Stomach smooth muscle (tissue), 2 donors: ENCODE results near the gene MCCC1.
"Not testable (repeated sequence)": the region's sequence is repeated elsewhere in the genome, so short reads cannot be mapped to it uniquely, and the experiment has no call there.

Experiments
- H3K27ac ChIP-seq: one replicate; pipeline ENCODE4 v1.7.0; 2013; ENCODE audit warnings: mild to moderate bottlenecking, low read length, inconsistent platforms
- H3K27me3 ChIP-seq, 2 donors: one replicate each; pipeline ENCODE4 v1.7.0; 2013; ENCODE audit warnings: low read length in 2 of 2; ENCODE audit not compliant: insufficient read depth in 2 of 2, control insufficient read depth in 1 of 2
- H3K36me3 ChIP-seq, 2 donors: one replicate each; pipeline ENCODE4 v1.7.0; 2013; ENCODE audit warnings: low read length in 2 of 2; ENCODE audit not compliant: control insufficient read depth in 2 of 2, insufficient read depth in 2 of 2
- H3K4me1 ChIP-seq: one replicate; pipeline ENCODE4 v1.7.0; 2013; ENCODE audit warnings: low read length; ENCODE audit not compliant: control insufficient read depth, insufficient read depth
- H3K4me3 ChIP-seq, 2 donors: one replicate each; pipeline ENCODE4 v1.7.0; 2013; ENCODE audit warnings: low read length in 2 of 2
- H3K9ac ChIP-seq, 2 donors: one replicate each; pipeline ENCODE4 v1.7.0; 2013; ENCODE audit warnings: low read length in 2 of 2, mild to moderate bottlenecking in 1 of 2
- H3K9me3 ChIP-seq, 2 donors: one replicate each; pipeline ENCODE4 v1.7.0; 2013; ENCODE audit warnings: low read length in 2 of 2; ENCODE audit not compliant: control insufficient read depth in 2 of 2
- donor health status: healthy.
- donor health status: Pancreatic carcinoma.

Gene MCCC1

GRCh38 chr3:183022936-183023516 is 76.3 kb downstream of the MCCC1 start:
- no peaks in the 10 kb centered on the region for H3K27me3 ChIP-seq
- no peak overlapping the region for H3K27ac ChIP-seq
- H3K9me3 ChIP-seq, result no peaks in the 10 kb centered on the region
- H3K4me3 ChIP-seq, result no peak overlapping the region
- no peak overlapping the region for H3K9ac ChIP-seq
- H3K36me3 ChIP-seq, result peaks cover 22 to 26% of the 10 kb centered on the region in 2 donors
- H3K4me1 ChIP-seq, result no peaks in the 10 kb centered on the region

DNA sequence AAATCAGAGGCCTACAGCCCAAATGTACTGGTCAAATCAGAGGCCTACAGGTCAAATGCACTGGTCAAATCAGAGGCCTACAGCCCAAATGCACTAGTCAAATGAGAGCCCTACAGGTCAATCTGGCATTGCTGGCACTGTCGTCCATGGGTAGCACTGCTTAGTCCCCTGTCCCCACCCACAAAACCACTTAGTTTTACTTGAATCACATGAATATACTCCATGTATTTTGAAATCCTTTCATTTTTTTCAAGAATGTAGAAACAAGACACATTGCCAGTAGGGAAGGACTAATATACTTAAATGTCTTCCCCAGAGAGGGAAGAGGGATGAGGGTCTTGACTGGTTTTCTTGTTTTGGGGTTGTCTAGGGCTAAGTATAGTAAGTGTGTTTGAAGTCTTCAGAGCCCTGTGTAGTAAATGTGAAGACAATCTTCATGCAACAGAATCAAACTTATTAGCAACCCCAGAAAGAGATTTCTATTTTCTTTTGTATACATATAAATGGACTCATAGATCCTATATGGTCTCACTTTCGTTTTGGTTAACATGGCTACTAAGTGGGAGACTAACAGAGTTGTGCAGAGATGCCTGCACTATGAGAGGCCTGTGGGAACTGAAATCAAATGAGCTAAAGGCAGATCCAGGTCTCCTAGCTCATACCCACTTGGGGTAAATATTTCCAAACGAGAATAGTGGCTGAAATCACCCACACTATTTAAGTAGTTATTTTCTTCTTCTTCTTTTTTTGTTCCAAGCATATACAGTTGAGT is 80.7 kb downstream of the MCCC1 start:
- Histone ChIP-seq H3K9ac (no peak overlapping the region), H3K27ac (no peak overlapping the region), H3K27me3 (no peaks in the 10 kb centered on the region), H3K36me3 (peaks cover 26 to 29% of the 10 kb centered on the region in 2 donors), H3K4me3 (no peak overlapping the region), H3K9me3 (no peaks in the 10 kb centered on the region), H3K4me1 (no peaks in the 10 kb centered on the region)

GRCh38 chr3:183015185-183015584 is 84.1 kb downstream of the MCCC1 start:
- peaks cover 14% of the 10 kb centered on the region in 2 donors for H3K36me3 ChIP-seq
- no peaks in the 10 kb centered on the region for H3K27me3 ChIP-seq
- H3K9ac ChIP-seq, result no peak overlapping the region
- no peaks in the 10 kb centered on the region for H3K9me3 ChIP-seq
- H3K27ac ChIP-seq, result no peak overlapping the region
- H3K4me3 ChIP-seq, result no peak overlapping the region
- no peaks in the 10 kb centered on the region for H3K4me1 ChIP-seq

- Histone ChIP-seq H3K4me3 (no peak overlapping the region), H3K36me3 (peaks cover 9 to 10% of the 10 kb centered on the region in 2 donors), H3K27ac (no peak overlapping the region), H3K9me3 (no peaks in the 10 kb centered on the region), H3K9ac (no peak overlapping the region), H3K4me1 (no peaks in the 10 kb centered on the region), H3K27me3 (no peaks in the 10 kb centered on the region)
Measured at GRCh38 chr3:183013856-183014255, 85.4 kb downstream of the MCCC1 start.

GRCh38 chr3:183013074-183013473 is 86.2 kb downstream of the MCCC1 start:
- H3K4me3 ChIP-seq, result no peak overlapping the region
- peaks cover 6 to 7% of the 10 kb centered on the region in 2 donors for H3K36me3 ChIP-seq
- no peaks in the 10 kb centered on the region for H3K27me3 ChIP-seq
- no peak overlapping the region for H3K27ac ChIP-seq
- no peaks in the 10 kb centered on the region for H3K9me3 ChIP-seq
- H3K9ac ChIP-seq, result no peak overlapping the region
- H3K4me1 ChIP-seq, result no peaks in the 10 kb centered on the region

- no peaks in the 10 kb centered on the region for H3K9me3 ChIP-seq
- no peaks in the 10 kb centered on the region for H3K4me1 ChIP-seq
- no peaks in the 10 kb centered on the region for H3K27me3 ChIP-seq
- peaks cover 0 to 2% of the 10 kb centered on the region in 2 donors for H3K36me3 ChIP-seq
- no peak overlapping the region for H3K27ac ChIP-seq
- H3K4me3 ChIP-seq, result no peak overlapping the region
- no peak overlapping the region for H3K9ac ChIP-seq
Measured at GRCh38 chr3:183008800-183009199, 90.5 kb downstream of the MCCC1 start.

DNA sequence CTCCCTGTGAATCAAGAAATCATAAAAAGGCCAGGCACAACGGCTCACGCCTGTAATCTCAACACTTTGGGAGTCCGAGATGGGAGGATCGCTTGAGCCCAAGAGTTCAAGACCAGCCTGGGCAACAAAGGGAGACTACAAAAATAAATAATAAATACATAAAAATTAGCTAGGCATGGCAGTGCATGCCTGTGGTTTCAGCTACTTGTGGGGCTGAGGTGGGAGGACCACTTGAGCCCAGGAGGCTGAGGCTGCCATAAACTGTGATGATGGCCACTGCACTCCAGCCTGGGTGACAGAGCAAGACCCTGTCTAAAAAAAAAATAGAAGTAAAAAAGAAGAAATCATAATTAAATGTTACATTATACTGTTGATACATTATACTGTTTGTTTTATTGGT is 91.0 kb downstream of the MCCC1 start:
- no peak overlapping the region for H3K27ac ChIP-seq
- H3K27me3 ChIP-seq, result no peaks in the 10 kb centered on the region
- H3K4me3 ChIP-seq, result no peak overlapping the region
- H3K36me3 ChIP-seq, result peaks cover 0 to 2% of the 10 kb centered on the region in 2 donors
- H3K9ac ChIP-seq, result no peak overlapping the region
- H3K9me3 ChIP-seq, result no peaks in the 10 kb centered on the region
- no peaks in the 10 kb centered on the region for H3K4me1 ChIP-seq

GRCh38 chr3:183006396-183007002 is 92.8 kb downstream of the MCCC1 start:
- no peak overlapping the region for H3K4me3 ChIP-seq
- H3K36me3 ChIP-seq, result no peaks in the 10 kb centered on the region
- no peaks in the 10 kb centered on the region for H3K27me3 ChIP-seq
- H3K9ac ChIP-seq, result no peak overlapping the region
- H3K27ac ChIP-seq, result no peak overlapping the region
- H3K9me3 ChIP-seq, result no peaks in the 10 kb centered on the region
- no peaks in the 10 kb centered on the region for H3K4me1 ChIP-seq

DNA sequence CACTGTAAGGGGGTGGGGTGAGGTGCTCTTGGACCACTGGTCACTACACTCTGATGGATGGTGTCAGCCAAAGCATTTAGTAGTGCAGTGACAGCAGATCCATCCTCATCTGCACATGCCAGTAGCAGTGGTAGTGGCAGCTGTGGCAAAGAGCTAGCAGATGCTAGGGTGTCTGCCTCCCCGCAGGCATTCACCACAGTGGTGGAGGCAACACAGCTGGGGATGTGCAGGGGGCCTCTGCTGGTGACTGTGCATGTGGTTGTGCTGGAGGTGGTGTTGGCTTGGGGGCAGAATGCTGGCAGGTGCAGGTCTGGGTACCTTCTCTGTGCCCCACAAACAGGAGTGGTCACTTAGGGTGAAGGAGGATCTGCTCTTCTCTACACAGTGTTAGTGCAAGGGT is 99.5 kb downstream of the MCCC1 start:
- Histone ChIP-seq H3K4me1 (no peaks in the 10 kb centered on the region), H3K36me3 (no peaks in the 10 kb centered on the region), H3K27me3 (no peaks in the 10 kb centered on the region), H3K9me3 (no peaks in the 10 kb centered on the region), H3K4me3 (no peak overlapping the region), H3K27ac (no peak overlapping the region), H3K9ac (no peak overlapping the region)

DNA sequence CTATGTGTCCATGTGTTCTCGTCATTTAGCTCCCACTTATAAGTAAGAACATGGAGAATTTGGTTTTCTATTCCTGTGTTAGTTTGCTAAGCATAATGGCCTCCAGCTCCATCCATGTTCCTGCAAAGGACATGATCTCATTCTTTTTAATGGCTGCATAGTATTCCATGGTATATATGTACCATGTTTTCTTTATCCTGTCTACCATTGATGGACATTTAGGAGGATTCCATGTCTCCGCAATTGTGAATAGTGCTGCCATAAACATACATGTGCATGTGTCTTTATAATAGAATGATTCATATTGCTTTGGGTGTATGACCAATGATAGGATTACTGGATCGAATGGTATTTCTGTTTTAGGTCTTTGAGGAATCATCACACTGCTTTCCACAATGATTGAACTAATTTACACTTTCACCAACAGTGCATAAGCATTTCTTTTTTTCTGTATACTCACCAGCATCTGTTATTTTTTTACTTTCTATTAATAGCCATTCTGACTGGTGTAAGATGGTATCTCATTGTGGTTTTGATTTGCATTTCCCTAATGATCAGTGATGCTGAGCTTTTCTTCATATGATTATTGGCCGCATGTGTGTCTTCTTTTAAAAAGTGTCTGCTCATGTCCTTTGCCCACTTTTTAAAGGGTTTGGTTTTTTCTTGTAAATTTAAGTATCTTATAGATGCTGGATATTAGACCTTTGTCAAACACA is 105.7 kb downstream of the MCCC1 start:
- H3K27ac ChIP-seq, H3K27me3 ChIP-seq, H3K9me3 ChIP-seq, H3K4me1 ChIP-seq, H3K9ac ChIP-seq, H3K4me3 ChIP-seq, H3K36me3 ChIP-seq: not testable (repeated sequence)
